ENCODE results near the gene NF1.

NF1 gene

GRCh38 chr17:31411707-31412285 is 317.0 kb downstream of the NF1 start:
- DNase-seq (ENCODE audit: low read depth), result no peak

- DNase-seq (ENCODE audit: low read depth), result no peak
These were observed 317.7 kb downstream of the NF1 start for GRCh38 chr17:31412511-31412910.

- DNase-seq (ENCODE audit: low read depth), result no peak
These were observed 318.5 kb downstream of the NF1 start for GRCh38 chr17:31413081-31413799.

- no peak for DNase-seq (ENCODE audit: low read depth)
These were observed 319.2 kb downstream of the NF1 start for GRCh38 chr17:31413874-31414549.

GRCh38 chr17:31414550-31414918 is 319.8 kb downstream of the NF1 start:
- no peak for DNase-seq (ENCODE audit: low read depth)

- DNase-seq (ENCODE audit: low read depth), result no peak
These were observed 320.3 kb downstream of the NF1 start for GRCh38 chr17:31415004-31415454.

GRCh38 chr17:31415640-31416502 is 321.1 kb downstream of the NF1 start:
- no peak for DNase-seq (ENCODE audit: low read depth)

GRCh38 chr17:31416503-31416923 is 321.7 kb downstream of the NF1 start:
- DNase-seq (ENCODE audit: low read depth), result no peak

- DNase-seq (ENCODE audit: low read depth), result no peak
These were observed 322.4 kb downstream of the NF1 start for GRCh38 chr17:31417051-31417792.

- no peak for DNase-seq (ENCODE audit: low read depth)
These were observed 324.1 kb downstream of the NF1 start for GRCh38 chr17:31418773-31419350.

- no peak for DNase-seq (ENCODE audit: low read depth)
These were observed 327.7 kb downstream of the NF1 start for GRCh38 chr17:31422443-31422842.

- no peak for DNase-seq (ENCODE audit: low read depth)
These were observed 330.1 kb downstream of the NF1 start for GRCh38 chr17:31424944-31425281.

GRCh38 chr17:31425282-31426040 is 330.7 kb downstream of the NF1 start:
- no peak for DNase-seq (ENCODE audit: low read depth)
